IMR-90 (cell line): ENCODE data around the gene ICAM1. TPM values are rescaled to one million over a fixed set of nuclear protein-coding genes. Genes with fewer than 3 reads are reported as not detected.
A peak's percentile ranks its signal among the peaks of the same experiment; 100 is the strongest.
"Not testable (repeated sequence)": the region's sequence is repeated elsewhere in the genome, so short reads cannot be mapped to it uniquely, and the experiment has no call there.

Experiments used
- ATAC-seq: fragments of 200-7000 bp; cut with Tn5 transposase; 2 replicates; pipeline ENCODE4 v1.9.1; 2020; ENCODE audit warnings: low read depth, mild to moderate bottlenecking, moderate library complexity
- BruUV-seq: library from RNA; stranded (reverse); fragments of 400-500 nt; replicated peaks from 2 replicates; lab custom pipeline; 2021; lab: Mats Ljungman, UMichigan
- CTCF ChIA-PET: fragments of 300-600 bp; formaldehyde crosslinking; extraction: SDS; loops from one replicate; lab custom pipeline; 2021; ENCODE audit warnings: antibody characterized with exemption; lab: Yijun Ruan, JAX
- POLR2A ChIA-PET: fragments of 300-600 bp; sonication (Branson Sonifier 250); formaldehyde crosslinking; loops from one replicate; lab custom pipeline; 2022; ENCODE audit warnings: antibody characterized with exemption; ENCODE audit not compliant: unreplicated experiment; lab: Charles Lee
- DNase-seq: peaks from one replicate; pipeline ENCODE4 v3.0.0; 2013
- H2AFZ ChIP-seq: replicated peaks from 2 replicates; pipeline ENCODE3; 2013; ENCODE audit warnings: low read length, mild to moderate bottlenecking; ENCODE audit not compliant: poor library complexity
- H2AK5ac ChIP-seq: 2 replicates; pipeline ENCODE4 v1.6.1; 2013; ENCODE audit warnings: low read depth, low read length, inconsistent platforms
- H2AK9ac ChIP-seq: replicated peaks from 2 replicates; pipeline ENCODE3; 2013; ENCODE audit warnings: mild to moderate bottlenecking, low read depth, low read length, moderate library complexity; ENCODE audit not compliant: poor library complexity
- H2BK120ac ChIP-seq: 2 replicates; pipeline ENCODE4 v1.6.1; 2013; ENCODE audit warnings: low read depth, low read length, inconsistent platforms
- H2BK15ac ChIP-seq: 3 replicates; pipeline ENCODE4 v1.6.1; 2013; ENCODE audit warnings: low read depth, low read length, inconsistent platforms
- H2BK20ac ChIP-seq: 2 replicates; pipeline ENCODE4 v1.6.1; 2013; ENCODE audit warnings: low read depth, mild to moderate bottlenecking, inconsistent platforms, low read length, moderate library complexity
- H2BK5ac ChIP-seq: 2 replicates; pipeline ENCODE4 v1.6.1; 2013; ENCODE audit warnings: mild to moderate bottlenecking, low read depth, low read length, inconsistent platforms; ENCODE audit not compliant: poor library complexity, severe bottlenecking
- H3K14ac ChIP-seq: replicated peaks from 2 replicates; pipeline ENCODE4 v1.6.1; 2013; ENCODE audit warnings: low read depth, low read length, inconsistent platforms
- H3K18ac ChIP-seq: 2 replicates; pipeline ENCODE4 v1.6.1; 2013; ENCODE audit warnings: low read depth, low read length, control low read depth
- H3K23ac ChIP-seq: 2 replicates; pipeline ENCODE4 v1.6.1; 2013; ENCODE audit warnings: low read depth, low read length, inconsistent platforms
- H3K27ac ChIP-seq: 2 replicates; pipeline ENCODE4 v1.5.1; 2013; ENCODE audit warnings: mild to moderate bottlenecking, control low read depth, low read length; ENCODE audit not compliant: insufficient read depth
- H3K27me3 ChIP-seq: 2 replicates; pipeline ENCODE4 v1.6.1; 2013; ENCODE audit warnings: low read length; ENCODE audit not compliant: control insufficient read depth, insufficient read depth
- H3K36me3 ChIP-seq: 2 replicates; pipeline ENCODE4 v1.6.1; 2013; ENCODE audit warnings: low read length, mixed read lengths; ENCODE audit not compliant: control insufficient read depth, insufficient read depth
- H3K4ac ChIP-seq: 2 replicates; pipeline ENCODE4 v1.6.1; 2013; ENCODE audit warnings: low read depth, low read length, inconsistent platforms
- H3K4me1 ChIP-seq: 2 replicates; pipeline ENCODE4 v1.6.1; 2013; ENCODE audit warnings: low read length, mixed read lengths; ENCODE audit not compliant: control insufficient read depth, insufficient read depth
- H3K4me2 ChIP-seq: 2 replicates; pipeline ENCODE4 v1.6.1; 2013; ENCODE audit warnings: low read depth, mild to moderate bottlenecking, control low read depth, low read length, moderate library complexity
- H3K4me3 ChIP-seq: 2 replicates; pipeline ENCODE4 v1.5.1; 2013; ENCODE audit warnings: low read depth, mild to moderate bottlenecking, control low read depth, low read length, moderate library complexity; ENCODE audit not compliant: insufficient read depth
- H3K56ac ChIP-seq: 2 replicates; pipeline ENCODE4 v1.6.1; 2013; ENCODE audit warnings: low read length, inconsistent platforms; ENCODE audit not compliant: insufficient read depth; ENCODE audit errors: extremely low read depth
- H3K79me1 ChIP-seq, 2 experiments: 2 replicates each; pipeline ENCODE4 v1.6.1; 2013; ENCODE audit warnings: low read length in 2 of 2, inconsistent platforms in 1 of 2, low read depth in 1 of 2
- H3K9ac ChIP-seq: 2 replicates; pipeline ENCODE4 v1.6.1; 2013; ENCODE audit warnings: low read depth, low read length, control low read depth
- H3K9me1 ChIP-seq: 2 replicates; pipeline ENCODE4 v1.6.1; 2013; ENCODE audit warnings: low read length, inconsistent platforms; ENCODE audit not compliant: insufficient read depth
- H3K9me3 ChIP-seq: 2 replicates; pipeline ENCODE4 v1.6.1; 2013; ENCODE audit warnings: low read length; ENCODE audit not compliant: control insufficient read depth, insufficient read depth
- H4K20me1 ChIP-seq: 2 replicates; pipeline ENCODE4 v1.6.1; 2013; ENCODE audit warnings: low read length, inconsistent platforms; ENCODE audit not compliant: insufficient read depth
- H4K5ac ChIP-seq: 2 replicates; pipeline ENCODE4 v1.6.1; 2013; ENCODE audit warnings: mild to moderate bottlenecking, low read depth, low read length, control low read depth
- H4K8ac ChIP-seq, 2 experiments: 2 replicates each; pipeline ENCODE4 v1.6.1; 2013; ENCODE audit warnings: low read depth in 2 of 2, low read length in 2 of 2, control low read depth in 1 of 2, inconsistent platforms in 1 of 2
- H4K91ac ChIP-seq: 2 replicates; pipeline ENCODE4 v1.6.1; 2013; ENCODE audit warnings: low read depth, low read length, inconsistent platforms; ENCODE audit not compliant: insufficient read depth
- ELK1 ChIP-seq: fragments of 150-350 bp; IDR thresholded peaks from 2 replicates; pipeline ENCODE4 v1.6.1; 2016; ENCODE audit warnings: low read depth, mild to moderate bottlenecking, low read length, moderate library complexity, borderline replicate concordance
- FOS ChIP-seq: fragments of 150-350 bp; IDR thresholded peaks from 2 replicates; pipeline ENCODE4 v1.6.1; 2016; ENCODE audit warnings: low read depth, low read length
- RAD21 ChIP-seq: IDR thresholded peaks from 2 replicates; pipeline ENCODE4 v1.6.1; 2012; ENCODE audit warnings: low read length, improper control_type of control experiment
- SMC3 ChIP-seq: fragments of 150-350 bp; IDR thresholded peaks from 2 replicates; pipeline ENCODE4 v1.6.1; 2016; ENCODE audit warnings: low read depth, mild to moderate bottlenecking, antibody characterized with exemption, low read length, moderate library complexity
- WGBS, 2 experiments: methylation state at CpG; one replicate each; pipeline versions ENCODE4 v1.1.5 to v1.1.7; 2013; ENCODE audit warnings: missing lambda C conversion rate in 2 of 2; ENCODE audit not compliant: insufficient read length in 1 of 2; ENCODE audit errors: extremely low coverage in 2 of 2; 5-methylcytosine and 5-hydroxymethylcytosine counted together
- dilution Hi-C: fragments of 300-500 bp; cut with HindIII; formaldehyde crosslinking; loops from one replicate; pipeline ENCODE4 v1.14.3; 2018; ENCODE audit warnings: low sequenced_read_pairs; ENCODE audit not compliant: unreplicated experiment
- in situ Hi-C: fragments of 300-500 bp; cut with MboI; formaldehyde crosslinking; loops from 3 replicates; pipeline ENCODE4 v1.14.3; 2019; ENCODE audit warnings: low sequenced_read_pairs, inconsistent platforms, mixed read lengths
- intact Hi-C: fragments of 100-400 bp; cut with micrococcal nuclease; formaldehyde crosslinking; loops from 2 replicates; pipeline ENCODE4 v1.10.0; 2022
- polyA plus RNA-seq, 3 experiments: library from polyadenylated mRNA; depleted of rRNA; stranded (reverse); fragments of >200 nt; gene quantifications; 2 replicates each; pipeline ENCODE4 v1.2.3, GENCODE V29; 2012; ENCODE audit warnings: low replicate concordance in 1 of 3
- total RNA-seq: library from RNA; depleted of rRNA; stranded (reverse); fragments of >200 nt; gene quantifications from 2 replicates; pipeline ENCODE4 v1.2.3, GENCODE V29; 2012

The ICAM1 gene
- total and polyA plus RNA-seq, 2 of the 4 experiments (the other 2 are of a cell fraction), result 10.6 to 19.1 TPM

GRCh38 chr19:10279737-10280442 lies 9.0 kb downstream of the ICAM1 start:
- Histone ChIP-seq H3K14ac (no peak overlapping the region), H3K4me3 (no peak overlapping the region), H2BK15ac (no peak overlapping the region), H2BK5ac (no peak overlapping the region), H3K56ac (no peak overlapping the region), H4K91ac (no peak overlapping the region), H3K4me1 (peaks cover 5% of the 10 kb centered on the region), H4K20me1 (no peaks in the 10 kb centered on the region), H4K8ac (no peak overlapping the region), H3K27me3 (no peaks in the 10 kb centered on the region), H3K9me3 (no peaks in the 10 kb centered on the region), H3K4ac (peak overlapping the region; percentile 2; the same call in 1 of the 2 replicates), H3K79me1 (no peaks in the 10 kb centered on the region), H3K27ac (no peak overlapping the region), H3K9ac (no peak overlapping the region), H2AFZ (no peak overlapping the region), H2BK20ac (no peak overlapping the region), H3K9me1 (peaks cover 5% of the 10 kb centered on the region; the same call in 1 of the 2 replicates), H3K4me2 (no peak overlapping the region), H3K18ac (no peak overlapping the region), H2AK9ac (no peak overlapping the region), H3K23ac (no peak overlapping the region), H4K5ac (no peak overlapping the region), H2BK120ac (0 out of 2 replicates have a peak overlapping the region, but pooled peaks have one; percentile 8), H3K36me3 (no peaks in the 10 kb centered on the region), H2AK5ac (no peak overlapping the region)
- BruUV-seq, result no TSS peak
- intact Hi-C loops, result no loop called here
- dilution Hi-C loops, result no loop called here
- TF ChIP-seq SMC3 (no peak), ELK1 (no peak), RAD21 (no peak), FOS (no peak)
- in situ Hi-C loops, result no loop called here
- ChIA-PET POLR2A (no interaction called here), CTCF (interaction anchor here (0.7 kb wide), 1 partner anchor 420 kb away, joined by 3 read pairs; no protein-coding TSS in a partner anchor)
- DNase-seq, result no peak
- ATAC-seq, result no peak
- WGBS, 2 experiments, result 100% methylated on average over 3 of the region's 5 CpGs; no CpG with 5 or more reads in 1 of the 2 experiments

DNA sequence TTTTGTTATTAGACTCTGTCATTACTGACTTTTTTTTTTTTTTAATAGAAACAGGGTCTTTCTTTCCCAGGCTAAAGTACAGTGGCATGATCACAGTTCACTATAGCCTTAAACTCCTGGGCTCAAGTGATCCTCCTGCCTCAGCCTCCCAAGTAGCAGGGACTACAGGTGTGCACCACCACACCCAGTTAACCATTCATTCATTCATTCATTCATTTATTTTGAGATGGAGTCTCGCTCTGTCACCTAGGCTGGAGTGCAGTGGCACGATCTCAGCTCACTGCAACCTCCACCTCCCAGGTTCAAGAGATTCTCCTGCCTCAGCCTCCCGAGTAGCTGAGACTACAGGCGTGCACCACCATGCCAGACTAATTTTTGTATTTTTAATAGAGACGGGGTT lies 11.1 kb downstream of the ICAM1 start:
- H2BK20ac ChIP-seq, POLR2A ChIA-PET, BruUV-seq, H4K5ac ChIP-seq, intact Hi-C loops, H3K9me3 ChIP-seq, H2BK15ac ChIP-seq, H3K9me1 ChIP-seq, ATAC-seq, H3K18ac ChIP-seq, H3K27ac ChIP-seq, H3K56ac ChIP-seq, H3K23ac ChIP-seq, CTCF ChIA-PET, H4K91ac ChIP-seq, H3K9ac ChIP-seq, H2BK5ac ChIP-seq, H2AK5ac ChIP-seq, H4K8ac ChIP-seq, H3K79me1 ChIP-seq, H4K20me1 ChIP-seq, H2AFZ ChIP-seq, H3K4me2 ChIP-seq, H3K4me1 ChIP-seq, H3K27me3 ChIP-seq, DNase-seq, H3K4me3 ChIP-seq, H2AK9ac ChIP-seq, H2BK120ac ChIP-seq, in situ Hi-C loops, H3K4ac ChIP-seq, H3K14ac ChIP-seq, dilution Hi-C loops, H3K36me3 ChIP-seq: not testable (repeated sequence)
- 100% methylated on average over 1 of the region's 5 CpGs; no CpG with 5 or more reads in 1 of the 2 experiments for WGBS, 2 experiments
